ENCODE measurements around the gene PKM. TPM values are rescaled to one million over a fixed set of nuclear protein-coding genes. Genes with fewer than 3 reads are reported as not detected.

Gene PKM
- polyA plus RNA-seq, 1 donor (not counting 4 experiments of a cell fraction or from before 2014, with no cell fraction given) = 3,352 TPM

- FAIRE-seq (peak; percentile 99), DNase-seq (ENCODE audit: low read depth, low spot score) (peak; percentile 82)
- H3K4me3 ChIP-seq (ENCODE audit: control insufficient read depth in 2 of 3, extremely low read depth in 1 of 3, insufficient read depth in 2 of 3, low read depth in 1 of 3, low read length in 3 of 3) = no peak overlapping the region
- TF ChIP-seq EZH2 (IDR thresholded peaks at IDR 0.05; ENCODE audit: low read length) (no peak), CTCF (optimal IDR thresholded peaks at IDR 0.05 in 1 of 3, IDR thresholded peaks at IDR 0.05 in 1 of 3, conservative IDR thresholded peaks at IDR 0.05 in 1 of 3; ENCODE audit: extremely low read depth in 1 of 3, insufficient read depth in 2 of 3, low read length in 3 of 3) (no peak)
- no peak overlapping the region for H3K9ac ChIP-seq (ENCODE audit: control insufficient read depth, extremely low read depth, insufficient read depth, low read length)
- peak overlapping the region; percentile 28 for H3K4me2 ChIP-seq (ENCODE audit: control insufficient read depth, extremely low read depth, insufficient read depth, low read depth, low read length)
- H3K79me2 ChIP-seq (ENCODE audit: control insufficient read depth, insufficient read depth, low read length) = peaks cover 12% of the 10 kb centered on the region
- H4K20me1 ChIP-seq (ENCODE audit: control insufficient read depth, extremely low read depth, insufficient read depth, low read length) = peaks cover 60% of the 10 kb centered on the region
- H3K9me1 ChIP-seq (ENCODE audit: control insufficient read depth, extremely low read depth, insufficient read depth, low read length) = peaks cover 5% of the 10 kb centered on the region
- dilution Hi-C loops (cut with MboI; ENCODE audit: extremely low pct_ligation_motif_present, low sequenced_read_pairs) = no loop called here
- no peaks in the 10 kb centered on the region for H3K9me3 ChIP-seq (ENCODE audit: control insufficient read depth, low read depth, low read length)
- H3K4me1 ChIP-seq (ENCODE audit: control insufficient read depth, extremely low read depth, insufficient read depth, low read length) = peaks cover 79% of the 10 kb centered on the region
- H3K27me3 ChIP-seq (ENCODE audit: control insufficient read depth, extremely low read depth, insufficient read depth, low read length) = no peaks in the 10 kb centered on the region
- H3K36me3 ChIP-seq (ENCODE audit: control insufficient read depth in 2 of 2, extremely low read depth in 1 of 2, insufficient read depth in 2 of 2, low read length in 2 of 2) = peaks cover 70 to 93% of the 10 kb centered on the region in 2 experiments
- H3K27ac ChIP-seq (ENCODE audit: control insufficient read depth, insufficient read depth, low read length) = peak overlapping the region; percentile 86
- no peak overlapping the region for H2AFZ ChIP-seq (ENCODE audit: control insufficient read depth, low read length)
Measured at GRCh38 chr15:72203507-72203837, 27.5 kb downstream of the PKM start.

DNA sequence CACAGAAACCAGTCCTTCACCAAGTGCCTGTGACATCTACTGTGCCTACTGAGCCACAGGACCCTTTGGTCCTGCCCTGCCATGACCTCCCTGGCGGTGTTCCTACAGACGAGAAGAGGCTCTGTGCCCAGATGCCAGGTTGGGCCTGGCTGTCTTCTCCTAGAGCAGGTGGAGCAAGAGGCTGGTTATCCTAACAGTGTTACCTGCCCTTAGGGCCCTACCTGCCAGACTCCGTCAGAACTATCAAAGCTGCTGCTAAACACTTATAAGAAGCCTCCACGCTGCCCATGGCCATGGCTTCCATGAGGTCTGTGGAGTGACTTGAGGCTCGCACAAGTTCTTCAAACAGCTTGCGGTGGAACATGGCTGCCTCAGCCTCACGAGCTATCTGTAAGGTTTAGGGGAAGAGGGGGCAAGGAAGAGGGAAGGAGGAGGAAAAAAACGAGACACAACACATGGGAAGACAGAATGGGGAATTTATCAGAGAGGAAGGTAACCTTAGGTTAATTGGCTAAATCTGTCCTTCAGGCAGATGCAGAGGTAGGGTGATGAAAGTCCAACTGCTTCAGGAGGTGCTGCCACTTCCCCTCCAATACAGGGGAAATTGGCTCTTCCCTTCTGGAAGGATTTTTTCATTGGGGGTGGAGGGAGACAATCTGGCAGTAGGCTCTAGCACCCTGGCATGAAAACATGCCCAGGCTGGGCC lies 28.0 kb downstream of the PKM start:
- Histone ChIP-seq H2AFZ (ENCODE audit: control insufficient read depth, low read length) (no peak overlapping the region), H3K4me2 (ENCODE audit: control insufficient read depth, extremely low read depth, insufficient read depth, low read depth, low read length) (peak overlapping the region; percentile 28), H4K20me1 (ENCODE audit: control insufficient read depth, extremely low read depth, insufficient read depth, low read length) (peaks cover 56% of the 10 kb centered on the region), H3K27ac (ENCODE audit: control insufficient read depth, insufficient read depth, low read length) (peak overlapping the region; percentile 86), H3K79me2 (ENCODE audit: control insufficient read depth, insufficient read depth, low read length) (peaks cover 10% of the 10 kb centered on the region), H3K9me3 (ENCODE audit: control insufficient read depth, low read depth, low read length) (no peaks in the 10 kb centered on the region), H3K4me1 (ENCODE audit: control insufficient read depth, extremely low read depth, insufficient read depth, low read length) (peaks cover 84% of the 10 kb centered on the region), H3K4me3 (ENCODE audit: control insufficient read depth in 2 of 3, extremely low read depth in 1 of 3, insufficient read depth in 2 of 3, low read depth in 1 of 3, low read length in 3 of 3) (no peak overlapping the region), H3K27me3 (ENCODE audit: control insufficient read depth, extremely low read depth, insufficient read depth, low read length) (no peaks in the 10 kb centered on the region), H3K9me1 (ENCODE audit: control insufficient read depth, extremely low read depth, insufficient read depth, low read length) (peaks cover 5% of the 10 kb centered on the region), H3K36me3 (ENCODE audit: control insufficient read depth in 2 of 2, extremely low read depth in 1 of 2, insufficient read depth in 2 of 2, low read length in 2 of 2) (peaks cover 67 to 89% of the 10 kb centered on the region in 2 experiments), H3K9ac (ENCODE audit: control insufficient read depth, extremely low read depth, insufficient read depth, low read length) (peak overlapping the region; percentile 64)
- DNase-seq (ENCODE audit: low read depth, low spot score) (no peak), FAIRE-seq (no peak)
- no peak for TF ChIP-seq EZH2 (IDR thresholded peaks at IDR 0.05; ENCODE audit: low read length)
- no peak for TF ChIP-seq CTCF (optimal IDR thresholded peaks at IDR 0.05 in 1 of 3, IDR thresholded peaks at IDR 0.05 in 1 of 3, conservative IDR thresholded peaks at IDR 0.05 in 1 of 3; ENCODE audit: extremely low read depth in 1 of 3, insufficient read depth in 2 of 3, low read length in 3 of 3)
- dilution Hi-C loops (cut with MboI; ENCODE audit: extremely low pct_ligation_motif_present, low sequenced_read_pairs) = no loop called here
